Dendritic cell treated with granulocyte-macrophage colony-stimulating factor and Interleukin-4, amounts not matched to agents 40 ng/mL and 50 ng/mL, for 4 days (primary cell): ENCODE measurements around the gene MPC2.

Experiments used
- H3K27ac Mint-ChIP-seq: one replicate; pipeline ENCODE4 v1.8.0; 2022; ENCODE audit warnings: mild to moderate bottlenecking, mixed read lengths
- H3K27me3 Mint-ChIP-seq: one replicate; pipeline ENCODE4 v1.8.0; 2022; ENCODE audit warnings: mild to moderate bottlenecking, mixed read lengths
- H3K36me3 Mint-ChIP-seq: one replicate; pipeline ENCODE4 v1.8.0; 2022; ENCODE audit warnings: low read depth, mixed read lengths
- H3K4me1 Mint-ChIP-seq: one replicate; pipeline ENCODE4 v1.8.0; 2022; ENCODE audit warnings: low read depth, mixed read lengths
- H3K4me3 Mint-ChIP-seq: one replicate; pipeline ENCODE4 v1.8.0; 2022; ENCODE audit warnings: mild to moderate bottlenecking, moderate library complexity, mixed read lengths
- H3K9me3 Mint-ChIP-seq: one replicate; pipeline ENCODE4 v1.8.0; 2022; ENCODE audit warnings: mixed read lengths
- intact Hi-C: fragments of 100-400 bp; cut with micrococcal nuclease; formaldehyde crosslinking; loops from one replicate; pipeline ENCODE4 v1.15.0; 2022

Gene MPC2

DNA sequence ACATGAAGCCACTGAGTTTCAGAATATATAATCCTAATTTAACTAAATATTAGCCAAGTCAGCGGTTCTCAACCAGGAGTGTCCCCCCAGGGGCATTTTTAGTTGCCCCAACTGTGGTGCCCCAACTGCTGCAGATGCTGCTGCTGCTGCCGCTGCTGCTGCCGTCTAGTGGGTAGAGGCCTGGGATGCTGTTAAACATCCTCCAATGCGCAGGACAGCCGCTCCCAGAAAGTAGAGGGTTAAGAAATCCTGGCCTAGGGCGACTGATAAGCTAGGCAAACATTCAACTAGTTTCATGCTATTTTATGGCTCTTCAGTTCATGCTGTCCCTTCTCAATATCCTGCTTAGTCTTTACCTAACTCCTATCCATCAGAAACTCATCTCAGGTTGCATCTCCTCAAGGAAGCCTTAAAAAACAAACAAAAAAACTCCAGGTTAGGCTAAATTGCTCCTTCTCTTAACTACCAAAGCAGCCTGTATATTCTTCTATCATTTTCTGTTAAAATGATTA lies 10.3 kb downstream of the MPC2 start:
- H3K27ac Mint-ChIP-seq: no peak overlapping the region
- peaks cover 11% of the 10 kb centered on the region for H3K4me1 Mint-ChIP-seq
- H3K36me3 Mint-ChIP-seq: peaks cover 10% of the 10 kb centered on the region

GRCh38 chr1:167924543-167925231 lies 12.2 kb downstream of the MPC2 start:
- H3K36me3 Mint-ChIP-seq: peaks cover 10% of the 10 kb centered on the region
- no peaks in the 10 kb centered on the region for H3K9me3 Mint-ChIP-seq
- H3K4me1 Mint-ChIP-seq: peaks cover 11% of the 10 kb centered on the region
- H3K27ac Mint-ChIP-seq: no peak overlapping the region
- H3K27me3 Mint-ChIP-seq: no peaks in the 10 kb centered on the region
- H3K4me3 Mint-ChIP-seq: no peak overlapping the region
- intact Hi-C loops: no loop called here

More for the DNA sequence above, 10.3 kb downstream of the MPC2 start:
- no peaks in the 10 kb centered on the region for H3K27me3 Mint-ChIP-seq
- H3K9me3 Mint-ChIP-seq: no peaks in the 10 kb centered on the region
- intact Hi-C loops: no loop called here
- no peak overlapping the region for H3K4me3 Mint-ChIP-seq

DNA sequence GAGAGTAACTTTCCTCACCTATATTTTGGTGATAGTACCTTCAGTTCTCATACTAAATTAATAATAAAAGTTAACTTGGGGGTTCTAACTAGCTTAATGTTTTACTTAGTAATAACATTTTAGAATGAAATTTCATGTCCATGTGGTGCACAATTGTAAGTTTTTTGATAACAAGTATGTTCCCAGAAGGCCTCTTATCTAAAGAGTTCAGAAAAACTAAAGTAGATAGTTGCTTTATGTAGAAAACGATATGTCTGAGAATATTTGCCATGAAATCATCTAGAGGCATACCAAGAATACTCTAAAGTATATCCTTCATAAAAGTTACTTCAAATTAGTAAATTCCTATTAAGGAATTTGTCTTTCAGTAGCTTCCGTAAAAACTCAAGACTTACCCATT lies 12.8 kb downstream of the MPC2 start:
- no peaks in the 10 kb centered on the region for H3K9me3 Mint-ChIP-seq
- H3K36me3 Mint-ChIP-seq: peaks cover 10% of the 10 kb centered on the region
- H3K27me3 Mint-ChIP-seq: no peaks in the 10 kb centered on the region
- intact Hi-C loops: no loop called here
- H3K4me1 Mint-ChIP-seq: peaks cover 14% of the 10 kb centered on the region
- H3K4me3 Mint-ChIP-seq: no peak overlapping the region
- no peak overlapping the region for H3K27ac Mint-ChIP-seq

DNA sequence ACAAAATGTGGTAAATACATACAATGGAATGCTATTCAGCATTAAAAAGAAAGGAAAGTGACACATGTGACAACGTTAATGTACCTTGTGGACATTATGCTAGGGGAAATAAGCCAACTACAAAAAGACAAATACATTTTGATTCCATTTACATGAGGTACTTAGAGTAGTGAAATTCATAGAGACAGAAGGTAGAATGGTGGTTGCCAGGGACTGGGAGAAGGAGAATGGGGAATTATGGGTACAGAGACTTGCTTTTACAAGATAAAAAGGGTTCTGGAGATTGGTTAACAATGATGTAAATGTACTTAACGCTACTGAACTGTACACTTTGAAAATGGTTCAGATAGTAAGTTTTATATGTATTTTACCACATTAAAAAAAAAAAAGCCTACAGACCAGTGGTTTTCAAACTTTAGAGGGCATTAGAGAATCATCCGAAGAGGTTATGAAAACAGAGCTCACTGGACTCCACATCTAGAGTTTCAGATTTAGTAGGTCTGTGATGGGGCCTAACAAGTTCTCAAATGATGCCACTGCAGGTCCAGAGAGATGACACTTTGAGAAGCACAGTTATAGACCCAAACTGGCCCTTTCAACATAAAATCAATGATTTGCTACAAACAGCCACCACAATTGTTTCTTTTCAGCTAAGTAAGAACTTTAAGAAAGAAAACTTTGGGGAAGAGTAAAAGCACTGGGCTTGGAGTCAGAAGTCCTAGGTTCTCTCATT lies 13.4 kb downstream of the MPC2 start:
- no peak overlapping the region for H3K4me3 Mint-ChIP-seq
- H3K9me3 Mint-ChIP-seq: no peaks in the 10 kb centered on the region
- H3K36me3 Mint-ChIP-seq: peaks cover 12% of the 10 kb centered on the region
- intact Hi-C loops: no loop called here
- no peaks in the 10 kb centered on the region for H3K27me3 Mint-ChIP-seq
- H3K27ac Mint-ChIP-seq: no peak overlapping the region
- peaks cover 16% of the 10 kb centered on the region for H3K4me1 Mint-ChIP-seq

- Mint-ChIP-seq H3K36me3 (peaks cover 20% of the 10 kb centered on the region), H3K4me3 (no peak overlapping the region), H3K4me1 (peaks cover 16% of the 10 kb centered on the region), H3K27ac (no peak overlapping the region), H3K9me3 (no peaks in the 10 kb centered on the region), H3K27me3 (no peaks in the 10 kb centered on the region)
- intact Hi-C loops: no loop called here
Measured at GRCh38 chr1:167922611-167923074, 14.2 kb downstream of the MPC2 start.

GRCh38 chr1:167922023-167922422 lies 14.8 kb downstream of the MPC2 start:
- Mint-ChIP-seq H3K27ac (no peak overlapping the region), H3K4me1 (peaks cover 16% of the 10 kb centered on the region), H3K4me3 (no peak overlapping the region), H3K36me3 (peaks cover 26% of the 10 kb centered on the region), H3K27me3 (no peaks in the 10 kb centered on the region), H3K9me3 (no peaks in the 10 kb centered on the region)
- intact Hi-C loops: no loop called here

- Mint-ChIP-seq H3K36me3 (peaks cover 38% of the 10 kb centered on the region), H3K27ac (no peak overlapping the region), H3K27me3 (no peaks in the 10 kb centered on the region), H3K9me3 (no peaks in the 10 kb centered on the region), H3K4me1 (peaks cover 5% of the 10 kb centered on the region), H3K4me3 (no peak overlapping the region)
- intact Hi-C loops: no loop called here
Measured at GRCh38 chr1:167916766-167917511, 19.9 kb downstream of the MPC2 start.

DNA sequence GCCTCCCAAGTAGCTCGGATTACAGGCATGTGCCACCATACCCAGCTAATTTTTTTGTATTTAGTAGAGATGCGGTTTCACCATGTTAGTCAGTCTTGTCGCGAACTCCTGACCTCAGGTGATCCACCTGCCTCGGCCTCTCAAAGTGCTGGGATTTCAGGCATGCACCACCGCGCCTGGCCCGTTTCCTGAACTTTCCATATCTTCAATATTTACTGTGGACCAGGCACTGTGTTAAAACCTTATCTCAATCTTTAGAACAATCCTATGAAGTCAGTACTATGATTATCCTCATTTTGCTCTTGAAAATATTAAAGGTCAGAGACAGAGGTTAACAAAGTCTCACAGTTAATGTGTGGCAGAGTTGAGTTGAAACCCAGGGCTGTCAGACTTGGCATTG lies 21.3 kb downstream of the MPC2 start:
- intact Hi-C loops: no loop called here
- H3K9me3 Mint-ChIP-seq: peaks cover under 1% of the 10 kb centered on the region
- H3K27ac Mint-ChIP-seq: no peak overlapping the region
- peaks cover 19% of the 10 kb centered on the region for H3K4me1 Mint-ChIP-seq
- H3K4me3 Mint-ChIP-seq: no peak overlapping the region
- no peaks in the 10 kb centered on the region for H3K27me3 Mint-ChIP-seq
- peaks cover 38% of the 10 kb centered on the region for H3K36me3 Mint-ChIP-seq

DNA sequence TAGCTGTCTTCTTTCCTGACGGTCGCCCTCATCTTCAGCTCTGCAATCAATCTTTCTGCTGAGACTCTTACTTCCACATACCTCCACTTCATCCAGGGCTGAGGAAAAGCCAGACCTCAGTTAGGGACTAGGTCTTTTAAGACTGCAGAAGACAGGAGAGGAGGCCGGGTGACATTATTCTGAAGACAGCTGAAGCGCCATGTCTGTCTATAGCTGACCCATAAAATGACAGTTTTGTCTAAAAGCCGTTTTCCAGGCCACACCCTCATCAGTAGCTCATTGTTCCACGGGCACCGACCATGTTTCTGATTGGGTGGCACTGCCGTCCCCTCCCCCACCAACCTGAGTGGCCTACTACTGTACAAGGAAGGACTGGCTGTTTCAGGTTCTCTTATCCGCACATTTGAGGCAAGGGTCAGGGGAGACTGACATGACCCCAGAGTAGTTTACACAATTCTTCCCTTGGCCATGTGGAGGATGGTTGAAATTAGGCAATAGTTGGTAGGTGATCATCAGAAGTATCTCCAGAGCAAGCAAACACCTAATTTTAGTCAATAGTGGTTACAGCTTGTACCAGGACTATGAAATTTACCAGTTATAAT lies 22.9 kb downstream of the MPC2 start, which contains the start of gene ADCY10:
ADCY10 (minus strand) TSS at position 240 of the 602 bp plus-strand sequence. CDS start 8,994 bp downstream, outside the sequence.
- H3K4me3 Mint-ChIP-seq: no peak within 1 kb of the TSS
- intact Hi-C loops: no loop called here
- no peak within 1 kb of the TSS for H3K27ac Mint-ChIP-seq
- H3K9me3 Mint-ChIP-seq: peaks cover 12% of the 10 kb centered on the region
- peaks cover 38% of the 10 kb centered on the region for H3K36me3 Mint-ChIP-seq
- H3K4me1 Mint-ChIP-seq: peaks cover 20% of the 10 kb centered on the region
- no peaks in the 10 kb centered on the region for H3K27me3 Mint-ChIP-seq

- Mint-ChIP-seq H3K9me3 (peaks cover 12% of the 10 kb centered on the region), H3K36me3 (peaks cover 25% of the 10 kb centered on the region), H3K4me3 (no peak overlapping the region), H3K27me3 (no peaks in the 10 kb centered on the region), H3K27ac (no peak overlapping the region), H3K4me1 (peaks cover 20% of the 10 kb centered on the region)
- intact Hi-C loops: no loop called here
Measured at GRCh38 chr1:167912294-167912693, 24.6 kb downstream of the MPC2 start.

- Mint-ChIP-seq H3K4me1 (peaks cover 20% of the 10 kb centered on the region), H3K4me3 (peak overlapping the region; percentile 39), H3K27ac (peak overlapping the region; percentile 77), H3K27me3 (no peaks in the 10 kb centered on the region), H3K9me3 (peaks cover 12% of the 10 kb centered on the region), H3K36me3 (peaks cover 18% of the 10 kb centered on the region)
- intact Hi-C loops: no loop called here
Measured at GRCh38 chr1:167911413-167911812, 25.5 kb downstream of the MPC2 start.

DNA sequence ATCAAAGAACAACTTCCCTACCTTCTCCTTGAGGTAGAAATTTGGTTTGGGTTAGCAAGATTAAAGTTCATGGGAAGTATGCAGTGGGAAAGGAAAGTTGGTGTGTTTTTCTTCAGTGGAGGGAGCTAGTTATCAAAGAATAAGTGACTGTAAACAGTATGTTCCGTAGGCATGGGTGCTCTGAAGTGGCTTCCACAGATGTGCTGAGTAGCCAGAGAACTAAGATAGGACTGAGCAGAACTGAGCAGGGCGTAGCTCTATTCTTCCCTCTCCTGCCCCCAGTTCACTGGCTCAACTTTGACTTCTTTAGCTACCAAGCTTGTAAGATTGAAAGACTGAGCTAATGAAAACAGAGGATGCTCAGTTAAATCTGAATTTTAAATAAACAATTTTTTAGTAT lies 26.3 kb downstream of the MPC2 start:
- no peak overlapping the region for H3K4me3 Mint-ChIP-seq
- no peaks in the 10 kb centered on the region for H3K27me3 Mint-ChIP-seq
- peaks cover 25% of the 10 kb centered on the region for H3K4me1 Mint-ChIP-seq
- intact Hi-C loops: no loop called here
- peak overlapping the region; percentile 17 for H3K27ac Mint-ChIP-seq
- peaks cover 9% of the 10 kb centered on the region for H3K36me3 Mint-ChIP-seq
- H3K9me3 Mint-ChIP-seq: peaks cover 12% of the 10 kb centered on the region

- Mint-ChIP-seq H3K9me3 (peaks cover 12% of the 10 kb centered on the region), H3K27ac (no peak overlapping the region), H3K36me3 (peaks cover 6% of the 10 kb centered on the region), H3K4me3 (no peak overlapping the region), H3K27me3 (no peaks in the 10 kb centered on the region), H3K4me1 (peaks cover 29% of the 10 kb centered on the region)
- intact Hi-C loops: no loop called here
Measured at GRCh38 chr1:167909691-167910180, 27.1 kb downstream of the MPC2 start.
